Mucosa of rectum (tissue), 2 donors: ENCODE measurements around the gene TMPRSS9.

Experiments used
- H3K27ac ChIP-seq, 2 donors: one replicate each; pipeline ENCODE4 v1.7.0; 2013; ENCODE audit warnings: inconsistent platforms in 2 of 2, low read depth in 2 of 2, low read length in 2 of 2
- H3K27me3 ChIP-seq, 2 donors: one replicate each; pipeline ENCODE4 v1.7.0; 2013; ENCODE audit warnings: low read length in 2 of 2; ENCODE audit not compliant: control insufficient read depth in 2 of 2, insufficient read depth in 2 of 2
- H3K36me3 ChIP-seq, 2 donors: one replicate each; pipeline ENCODE4 v1.7.0; 2013; ENCODE audit warnings: low read length in 2 of 2; ENCODE audit not compliant: control insufficient read depth in 2 of 2, insufficient read depth in 2 of 2
- H3K4me1 ChIP-seq, 2 donors: one replicate each; pipeline ENCODE4 v1.7.0; 2013; ENCODE audit warnings: low read length in 2 of 2, mild to moderate bottlenecking in 1 of 2; ENCODE audit not compliant: control insufficient read depth in 2 of 2, insufficient read depth in 2 of 2
- H3K4me3 ChIP-seq, 2 donors: one replicate each; pipeline ENCODE4 v1.7.0; 2013; ENCODE audit warnings: low read length in 2 of 2
- H3K9ac ChIP-seq, 2 donors: one replicate each; pipeline ENCODE4 v1.7.0; 2013; ENCODE audit warnings: low read length in 2 of 2, low read depth in 1 of 2, mild to moderate bottlenecking in 1 of 2
- H3K9me3 ChIP-seq, 2 donors: one replicate each; pipeline ENCODE4 v1.7.0; 2013; ENCODE audit warnings: low read length in 2 of 2; ENCODE audit not compliant: control insufficient read depth in 2 of 2
- donor health status: healthy.
- donor health status: Normal muscosa, but diverticular disease.

Gene TMPRSS9

DNA sequence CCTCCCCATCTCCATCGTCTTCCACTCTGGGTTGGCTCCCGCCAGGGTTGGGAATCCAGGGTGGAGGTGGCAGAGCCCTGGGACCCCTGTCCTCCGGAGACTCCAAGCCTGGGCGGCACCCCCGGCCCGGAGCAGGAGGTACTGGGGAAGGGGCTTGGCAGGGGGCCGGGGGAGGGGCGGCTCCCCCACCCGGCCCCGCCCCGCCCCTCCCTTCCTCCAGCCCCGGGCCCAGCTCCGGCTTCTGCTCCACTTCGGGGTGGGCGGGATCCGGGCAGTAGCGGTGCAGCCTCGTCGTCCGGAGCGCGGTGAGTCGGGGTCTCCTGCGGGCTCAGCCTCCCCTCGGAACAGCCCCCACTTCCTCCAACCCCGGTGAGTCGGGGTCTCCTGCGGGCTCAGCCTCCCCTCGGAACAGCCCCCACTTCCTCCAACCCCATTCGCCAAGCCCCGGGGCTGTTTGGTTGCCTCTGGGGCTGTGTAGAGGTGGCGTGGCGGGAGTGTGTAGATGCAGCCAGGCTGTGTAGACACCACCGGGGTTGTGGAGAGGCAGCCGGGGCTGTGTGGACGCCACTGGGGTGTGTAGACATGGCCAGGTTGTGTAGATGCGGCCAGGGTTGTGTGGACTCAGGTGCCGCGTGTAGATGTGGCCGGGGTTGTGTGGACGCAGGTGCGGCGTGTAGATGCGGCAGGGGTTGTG lies at the start of gene TMPRSS9:
Gene TMPRSS9, plus strand, starts transcription at position 274 of the 694 bp plus-strand sequence. CDS start 29,521 bp downstream, outside the sequence.
- H3K27me3 ChIP-seq, result peaks cover 22 to 38% of the 10 kb centered on the region in 2 donors
- H3K9ac ChIP-seq, result no peak within 1 kb of the TSS
- H3K27ac ChIP-seq, result no peak within 1 kb of the TSS
- no peaks in the 10 kb centered on the region for H3K36me3 ChIP-seq
- no peaks in the 10 kb centered on the region for H3K4me1 ChIP-seq
- no peak within 1 kb of the TSS for H3K4me3 ChIP-seq
- H3K9me3 ChIP-seq, result no peaks in the 10 kb centered on the region

DNA sequence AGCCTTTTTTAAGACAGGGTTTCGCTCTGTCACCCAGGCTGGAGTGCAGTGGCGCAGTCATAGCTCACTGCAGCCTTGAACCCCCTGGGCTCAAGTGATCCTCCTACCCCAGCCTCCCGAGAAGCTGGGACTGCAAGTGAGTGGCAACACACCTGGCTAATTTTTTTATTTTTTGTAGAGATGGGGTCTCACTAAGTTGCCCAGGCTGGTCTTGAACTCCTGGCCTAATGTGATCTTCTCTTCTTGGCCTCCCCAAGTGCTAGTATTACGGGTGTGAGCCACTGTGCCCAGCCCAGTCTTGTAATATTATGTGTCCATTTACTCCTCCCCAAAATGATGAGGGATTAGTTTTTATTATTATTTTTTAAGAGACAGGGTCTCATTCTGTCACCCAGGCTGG lies 49.0 kb upstream of the TMPRSS9 start:
- Histone ChIP-seq H3K4me1 (no peaks in the 10 kb centered on the region), H3K27me3 (peaks cover 28 to 40% of the 10 kb centered on the region in 2 donors), H3K4me3 (no peak overlapping the region), H3K27ac (no peak overlapping the region), H3K36me3 (no peaks in the 10 kb centered on the region), H3K9me3 (peaks cover 0 to 10% of the 10 kb centered on the region in 2 donors), H3K9ac (no peak overlapping the region)

DNA sequence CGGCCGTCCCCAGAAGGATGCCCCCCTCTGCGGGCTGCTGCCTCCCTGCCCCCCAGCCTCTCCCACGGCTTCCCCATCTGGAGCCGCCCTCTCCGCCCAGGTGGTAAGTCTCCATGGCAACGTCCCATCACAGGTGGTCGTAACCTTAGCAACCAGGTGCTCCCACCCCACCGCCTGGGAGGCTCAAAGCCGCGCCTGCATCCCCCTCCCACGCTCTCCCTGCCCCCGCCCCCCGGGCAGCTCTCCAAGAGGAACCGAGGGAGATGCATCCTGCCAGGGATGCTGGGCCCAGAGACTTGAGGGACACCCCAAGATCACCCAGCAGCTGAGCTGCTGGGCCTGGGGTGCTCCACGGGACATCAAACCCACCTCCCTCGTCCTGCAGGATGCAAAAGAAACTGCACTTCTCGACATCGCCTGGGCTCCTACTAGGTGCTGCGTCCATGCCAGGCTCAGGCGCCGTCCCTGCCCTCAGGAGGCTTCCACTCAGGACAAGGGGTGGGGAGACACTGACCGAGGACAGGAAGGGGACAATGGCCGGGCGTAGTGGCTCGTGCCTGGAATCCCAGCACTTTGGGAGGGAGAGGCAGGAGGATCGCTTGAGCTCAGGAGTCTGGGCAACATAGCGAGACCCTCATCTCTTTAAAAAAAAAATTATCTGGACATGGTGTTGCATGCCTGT lies 47.1 kb upstream of the TMPRSS9 start:
- Histone ChIP-seq H3K9ac (no peak overlapping the region), H3K27ac (no peak overlapping the region), H3K4me3 (no peak overlapping the region), H3K36me3 (no peaks in the 10 kb centered on the region), H3K4me1 (no peaks in the 10 kb centered on the region), H3K9me3 (peaks cover 0 to 10% of the 10 kb centered on the region in 2 donors), H3K27me3 (peaks cover 20 to 24% of the 10 kb centered on the region in 2 donors)

DNA sequence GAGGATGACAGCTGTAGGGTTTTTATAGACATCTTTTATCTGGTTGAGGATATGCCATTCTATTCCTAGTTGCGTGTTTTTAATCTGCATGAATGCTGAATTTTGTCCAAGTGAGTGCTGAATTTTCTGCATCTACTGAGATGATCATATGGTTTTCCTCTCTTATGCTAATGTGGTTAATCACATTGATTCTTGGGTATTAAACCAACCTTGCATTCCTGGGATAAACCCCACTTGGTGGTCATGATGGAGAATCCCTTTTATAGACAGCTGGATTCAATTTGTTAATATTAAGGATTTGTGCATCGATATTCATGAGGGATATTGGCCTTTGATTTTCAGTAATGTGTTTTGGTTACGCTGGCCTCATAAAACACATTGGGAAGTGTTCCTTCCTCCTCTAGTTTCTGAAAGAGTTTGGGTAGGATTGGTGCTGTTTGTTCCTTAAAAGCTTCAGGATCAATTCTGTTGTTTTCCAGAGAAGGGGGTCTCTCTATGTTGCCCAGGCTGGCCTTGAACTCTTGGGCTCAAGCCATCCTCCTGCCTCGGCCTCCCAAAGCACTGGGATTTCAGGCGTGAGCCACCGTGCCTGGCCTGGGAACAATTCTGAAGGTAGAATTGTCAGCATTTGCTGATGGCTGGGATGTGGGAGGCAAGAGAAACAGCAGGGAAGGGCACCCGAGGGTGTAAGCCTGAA lies 44.8 kb upstream of the TMPRSS9 start:
- Histone ChIP-seq H3K27ac (peak overlapping the region in 1 of 2 donors; percentile 16), H3K4me3 (no peak overlapping the region), H3K36me3 (no peaks in the 10 kb centered on the region), H3K27me3 (peaks cover 9 to 13% of the 10 kb centered on the region in 2 donors), H3K4me1 (no peaks in the 10 kb centered on the region), H3K9me3 (peaks cover 0 to 10% of the 10 kb centered on the region in 2 donors), H3K9ac (no peak overlapping the region)

DNA sequence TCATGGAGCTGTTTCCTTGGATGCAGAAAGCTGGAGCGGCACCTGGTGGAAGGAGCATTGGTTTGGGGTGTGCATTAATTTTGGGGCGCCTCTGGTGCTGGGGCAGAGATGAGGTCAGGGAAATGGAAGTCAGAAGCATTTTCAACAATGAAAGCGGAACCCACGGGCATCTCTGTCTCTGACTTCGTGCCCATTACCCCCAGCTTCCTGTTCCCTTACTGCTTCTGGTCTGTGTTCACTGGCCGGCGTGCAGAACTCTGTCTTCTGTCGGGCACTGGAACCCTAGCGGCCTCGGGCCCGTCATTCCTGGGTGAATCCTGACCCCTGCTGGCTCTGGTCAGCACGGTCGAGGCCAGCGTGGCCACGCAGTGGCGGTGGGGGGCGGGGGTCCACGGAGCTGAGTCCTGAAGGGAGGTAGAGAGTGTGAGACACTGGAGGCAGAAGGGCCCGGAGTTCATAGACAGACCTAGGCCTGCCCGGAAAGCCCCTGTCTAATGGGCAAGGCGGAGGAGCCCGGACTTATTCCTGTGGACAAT lies 44.2 kb upstream of the TMPRSS9 start:
- peaks cover 0 to 10% of the 10 kb centered on the region in 2 donors for H3K9me3 ChIP-seq
- H3K27ac ChIP-seq, result peak overlapping the region in 1 of 2 donors; percentile 16
- no peak overlapping the region for H3K4me3 ChIP-seq
- no peaks in the 10 kb centered on the region for H3K36me3 ChIP-seq
- H3K9ac ChIP-seq, result no peak overlapping the region
- no peaks in the 10 kb centered on the region for H3K4me1 ChIP-seq
- H3K27me3 ChIP-seq, result peaks cover 8 to 11% of the 10 kb centered on the region in 2 donors

DNA sequence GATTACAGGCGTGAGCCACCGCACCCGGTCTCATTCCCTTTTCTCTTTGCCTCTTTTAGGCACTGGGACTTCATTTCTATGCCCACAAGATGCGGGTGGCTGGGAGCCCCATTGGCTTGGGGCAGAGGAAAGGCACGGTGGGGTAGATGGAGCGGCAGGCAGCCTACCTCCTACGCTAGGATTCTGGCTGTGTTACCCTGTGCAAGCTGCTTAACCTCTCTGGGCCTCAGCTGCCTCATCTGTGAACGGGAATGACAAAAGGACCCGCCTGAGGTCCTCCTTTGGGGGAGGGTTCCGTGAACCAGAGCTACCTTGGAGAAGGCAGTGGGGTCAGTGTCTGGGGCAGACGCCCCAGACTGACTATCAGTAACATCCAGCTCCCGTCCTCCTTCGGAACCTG lies 42.8 kb upstream of the TMPRSS9 start:
- Histone ChIP-seq H3K4me3 (no peak overlapping the region), H3K27ac (no peak overlapping the region), H3K36me3 (no peaks in the 10 kb centered on the region), H3K9me3 (peaks cover 0 to 10% of the 10 kb centered on the region in 2 donors), H3K27me3 (peaks cover 5 to 9% of the 10 kb centered on the region in 2 donors), H3K9ac (no peak overlapping the region), H3K4me1 (no peaks in the 10 kb centered on the region)

DNA sequence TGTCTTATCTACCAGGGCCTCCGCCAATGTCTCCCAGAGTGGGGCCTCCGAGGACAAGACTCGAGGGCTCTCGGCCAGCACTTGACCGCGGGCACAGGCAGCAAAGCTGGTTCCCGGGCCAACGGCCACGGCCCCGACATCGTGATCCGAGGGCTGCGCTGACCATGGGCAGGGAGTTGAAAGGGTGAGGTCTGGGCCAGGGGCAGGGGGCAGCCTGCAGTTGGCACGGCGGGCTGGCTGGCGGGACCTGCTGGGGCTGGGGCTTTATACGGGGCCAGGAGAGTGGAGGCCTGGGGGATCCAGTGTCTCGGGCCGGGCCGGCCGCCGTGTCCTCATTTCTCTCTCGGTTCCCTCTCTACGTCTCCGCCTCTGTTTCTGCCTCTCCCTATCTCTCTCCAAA lies 42.3 kb upstream of the TMPRSS9 start:
- no peaks in the 10 kb centered on the region for H3K4me1 ChIP-seq
- H3K27ac ChIP-seq, result no peak overlapping the region
- peaks cover 0 to 3% of the 10 kb centered on the region in 2 donors for H3K36me3 ChIP-seq
- peaks cover 2 to 4% of the 10 kb centered on the region in 2 donors for H3K27me3 ChIP-seq
- H3K4me3 ChIP-seq, result no peak overlapping the region
- peaks cover 0 to 10% of the 10 kb centered on the region in 2 donors for H3K9me3 ChIP-seq
- H3K9ac ChIP-seq, result no peak overlapping the region

DNA sequence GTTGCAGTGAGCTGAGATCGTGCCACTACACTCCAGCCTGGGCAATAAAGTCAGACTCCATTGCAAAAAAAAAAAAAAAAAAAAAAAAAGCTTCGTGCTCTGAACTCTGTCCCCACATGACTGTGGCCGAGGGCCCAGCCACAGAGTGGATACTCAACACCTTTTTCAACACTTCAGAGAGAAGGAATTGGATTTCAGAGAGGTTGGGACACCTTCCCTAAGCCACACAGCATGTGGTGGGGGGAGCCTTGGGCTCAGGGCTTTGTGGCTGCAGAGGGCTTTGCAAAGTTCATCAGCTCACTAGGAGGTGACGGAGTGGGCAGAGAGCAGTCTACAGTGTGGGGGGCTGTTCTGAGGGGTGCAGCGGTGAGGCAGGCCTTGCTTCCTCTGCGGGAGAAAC lies 41.1 kb upstream of the TMPRSS9 start:
- Histone ChIP-seq H3K36me3 (peaks cover 0 to 3% of the 10 kb centered on the region in 2 donors), H3K9ac (no peak overlapping the region), H3K9me3 (peaks cover 0 to 10% of the 10 kb centered on the region in 2 donors), H3K4me3 (no peak overlapping the region), H3K27me3 (no peaks in the 10 kb centered on the region), H3K27ac (no peak overlapping the region), H3K4me1 (no peaks in the 10 kb centered on the region)

DNA sequence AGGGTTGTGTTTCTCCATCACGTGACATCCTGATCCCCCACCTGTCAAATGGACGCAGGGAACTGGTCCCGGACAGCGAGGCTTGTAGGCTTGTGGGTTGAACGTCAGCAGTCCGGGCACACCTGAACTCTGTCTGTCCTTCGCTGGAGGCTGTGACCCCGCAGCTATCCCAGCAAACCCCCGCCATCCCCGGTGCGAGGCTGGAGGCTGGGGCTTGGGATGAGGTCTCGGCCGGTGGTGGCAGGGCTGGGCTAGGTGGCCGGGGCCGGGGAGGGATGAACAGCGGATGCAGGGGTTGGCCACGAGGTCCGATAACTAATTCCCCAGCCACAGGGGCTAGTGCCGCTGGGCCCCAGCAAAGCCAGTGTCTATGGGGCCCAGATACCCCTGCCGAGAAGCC lies 40.5 kb upstream of the TMPRSS9 start:
- H3K9me3 ChIP-seq, result peaks cover 0 to 10% of the 10 kb centered on the region in 2 donors
- no peak overlapping the region for H3K9ac ChIP-seq
- H3K27ac ChIP-seq, result no peak overlapping the region
- H3K36me3 ChIP-seq, result peaks cover 1 to 4% of the 10 kb centered on the region in 2 donors
- no peak overlapping the region for H3K4me3 ChIP-seq
- H3K27me3 ChIP-seq, result no peaks in the 10 kb centered on the region
- no peaks in the 10 kb centered on the region for H3K4me1 ChIP-seq

DNA sequence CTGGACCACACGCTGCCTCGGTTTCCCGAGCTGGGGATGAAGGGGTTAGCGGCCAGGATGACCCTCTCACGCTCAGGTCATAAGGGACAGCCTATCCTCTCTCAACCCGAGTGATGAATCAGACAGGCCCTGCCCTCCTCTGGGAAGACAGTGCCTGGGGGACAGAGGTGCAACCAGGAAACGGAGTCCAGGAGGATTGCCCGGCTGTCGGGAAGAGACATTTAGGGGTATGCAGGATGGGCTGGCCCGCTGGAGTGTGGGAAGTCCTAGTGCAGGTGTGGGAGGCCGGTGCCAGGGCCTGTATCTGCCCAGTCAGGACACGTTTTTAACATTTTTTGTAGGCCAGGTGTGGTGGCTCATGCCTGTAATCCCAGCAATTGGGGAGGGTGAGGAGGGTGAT lies 40.0 kb upstream of the TMPRSS9 start:
- Histone ChIP-seq H3K9ac (no peak overlapping the region), H3K27me3 (no peaks in the 10 kb centered on the region), H3K4me1 (no peaks in the 10 kb centered on the region), H3K4me3 (no peak overlapping the region), H3K36me3 (peaks cover 5 to 9% of the 10 kb centered on the region in 2 donors), H3K9me3 (peaks cover 0 to 5% of the 10 kb centered on the region in 2 donors), H3K27ac (no peak overlapping the region)
